GM18951 (cell line): ENCODE data around the gene EVL.

Experiments
- POLR2A ChIP-seq: IDR thresholded peaks from 4 replicates; pipeline ENCODE4 v1.6.1; 2011; ENCODE audit warnings: mild to moderate bottlenecking; ENCODE audit not compliant: insufficient read length, insufficient read depth; ENCODE audit errors: extremely low read depth
- in situ Hi-C: fragments of 300-500 bp; cut with MboI; formaldehyde crosslinking; loops from one replicate; pipeline ENCODE4 v1.12.0; 2022; ENCODE audit warnings: low sequenced_read_pairs, mixed read lengths, inconsistent platforms; ENCODE audit not compliant: unreplicated experiment

Gene EVL

GRCh38 chr14:100105357-100106169 lies 40.3 kb downstream of the EVL start:
- in situ Hi-C loops, result loop anchor here (25.0 kb wide), 1 partner anchor 118 kb away; no protein-coding TSS in a partner anchor
- TF ChIP-seq POLR2A, result no peak

GRCh38 chr14:100106250-100107112 lies 41.3 kb downstream of the EVL start:
- no peak for TF ChIP-seq POLR2A
- in situ Hi-C loops, result loop anchor here (25.0 kb wide), 1 partner anchor 119 kb away; no protein-coding TSS in a partner anchor

DNA sequence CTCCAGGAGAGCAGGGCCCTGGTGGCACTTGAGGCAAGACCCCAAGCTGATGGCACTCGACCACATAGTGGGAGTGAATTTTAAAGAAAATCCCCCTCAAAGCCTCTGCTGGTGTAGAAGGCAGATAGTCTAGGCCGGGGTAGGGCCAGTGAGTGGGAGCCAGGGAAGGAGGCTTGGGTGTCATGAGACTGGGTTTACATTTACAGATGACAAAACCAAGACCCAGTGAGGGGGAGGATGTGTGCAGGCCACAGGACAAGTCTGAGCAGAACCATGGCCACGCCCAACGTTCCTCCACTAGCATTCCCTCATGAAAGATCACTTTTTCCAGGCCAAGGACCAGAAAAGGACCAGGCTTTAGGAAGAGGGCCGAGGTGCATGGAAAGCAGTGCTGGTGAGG lies 42.0 kb downstream of the EVL start:
- no peak for TF ChIP-seq POLR2A
- in situ Hi-C loops, result loop anchor here (25.0 kb wide), 1 partner anchor 120 kb away; no protein-coding TSS in a partner anchor

GRCh38 chr14:100108042-100108825 lies 43.0 kb downstream of the EVL start:
- no peak for TF ChIP-seq POLR2A
- in situ Hi-C loops, result loop anchor here (25.0 kb wide), 1 partner anchor 121 kb away; no protein-coding TSS in a partner anchor

GRCh38 chr14:100108840-100109593 lies 43.8 kb downstream of the EVL start:
- in situ Hi-C loops, result loop anchor here (25.0 kb wide), 1 partner anchor 122 kb away; no protein-coding TSS in a partner anchor
- TF ChIP-seq POLR2A, result no peak

GRCh38 chr14:100109594-100109955 lies 44.4 kb downstream of the EVL start:
- in situ Hi-C loops, result loop anchor here (25.0 kb wide), 1 partner anchor 122 kb away; no protein-coding TSS in a partner anchor
- TF ChIP-seq POLR2A, result no peak

DNA sequence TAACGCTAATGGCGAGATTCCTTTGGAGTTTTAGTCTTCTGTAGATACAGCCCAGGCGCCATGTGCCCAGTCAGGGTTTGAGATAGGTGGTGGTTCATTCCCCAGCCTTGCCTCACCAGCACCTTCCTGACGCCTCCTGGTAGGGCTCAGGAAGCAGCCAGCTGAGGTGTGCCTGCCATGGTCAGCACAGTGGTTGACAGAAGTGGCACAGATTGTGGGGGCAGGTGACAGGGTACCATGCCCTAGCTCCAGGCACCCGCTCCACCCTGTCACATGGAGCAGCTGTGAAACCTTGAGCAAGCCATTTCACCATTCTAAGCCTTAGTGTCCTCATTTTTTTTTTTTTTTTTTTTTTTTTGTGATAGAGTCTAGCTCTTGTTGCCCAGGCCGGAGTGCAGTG lies 45.6 kb downstream of the EVL start:
- in situ Hi-C loops, result loop anchor here (25.0 kb wide), 1 partner anchor 124 kb away; no protein-coding TSS in a partner anchor
- no peak for TF ChIP-seq POLR2A

DNA sequence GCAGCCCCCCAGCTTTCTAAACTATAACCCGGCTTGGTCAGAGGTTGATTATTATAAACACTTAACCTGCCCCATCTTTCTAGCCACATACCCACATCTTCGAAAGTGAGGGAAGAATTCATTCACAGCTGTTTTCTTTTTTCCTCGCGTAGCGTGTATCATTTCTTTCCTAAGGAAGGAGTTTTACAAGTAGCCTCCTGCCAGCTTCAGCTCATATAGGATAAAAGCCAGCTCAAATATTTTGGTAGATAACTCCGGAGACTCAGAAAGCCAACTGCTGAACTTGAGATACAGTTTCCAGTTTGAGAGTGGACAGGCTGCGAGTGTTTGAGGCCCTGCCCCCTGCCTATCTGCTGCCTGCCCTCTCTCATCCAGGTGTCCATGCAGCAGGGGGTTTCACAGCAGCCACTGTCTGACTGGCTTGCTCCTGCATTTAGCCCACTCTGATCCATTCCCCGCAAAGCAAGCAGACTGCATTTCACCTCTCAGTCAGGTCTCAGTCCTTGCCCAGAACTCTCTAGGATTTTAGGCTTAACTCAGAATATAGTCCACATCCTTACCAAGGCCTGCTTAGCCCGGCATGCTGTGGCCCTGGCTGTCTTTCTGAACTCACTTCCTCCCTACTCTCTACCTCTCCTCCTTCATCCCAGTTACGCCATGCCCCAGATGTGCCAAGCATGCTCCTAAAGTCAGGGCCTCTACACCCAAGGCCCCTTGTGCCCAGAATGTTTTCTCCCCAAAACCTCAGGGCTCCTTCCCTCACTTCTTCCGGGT lies 46.9 kb downstream of the EVL start:
- in situ Hi-C loops, result loop anchor here (25.0 kb wide), 1 partner anchor 125 kb away; no protein-coding TSS in a partner anchor

DNA sequence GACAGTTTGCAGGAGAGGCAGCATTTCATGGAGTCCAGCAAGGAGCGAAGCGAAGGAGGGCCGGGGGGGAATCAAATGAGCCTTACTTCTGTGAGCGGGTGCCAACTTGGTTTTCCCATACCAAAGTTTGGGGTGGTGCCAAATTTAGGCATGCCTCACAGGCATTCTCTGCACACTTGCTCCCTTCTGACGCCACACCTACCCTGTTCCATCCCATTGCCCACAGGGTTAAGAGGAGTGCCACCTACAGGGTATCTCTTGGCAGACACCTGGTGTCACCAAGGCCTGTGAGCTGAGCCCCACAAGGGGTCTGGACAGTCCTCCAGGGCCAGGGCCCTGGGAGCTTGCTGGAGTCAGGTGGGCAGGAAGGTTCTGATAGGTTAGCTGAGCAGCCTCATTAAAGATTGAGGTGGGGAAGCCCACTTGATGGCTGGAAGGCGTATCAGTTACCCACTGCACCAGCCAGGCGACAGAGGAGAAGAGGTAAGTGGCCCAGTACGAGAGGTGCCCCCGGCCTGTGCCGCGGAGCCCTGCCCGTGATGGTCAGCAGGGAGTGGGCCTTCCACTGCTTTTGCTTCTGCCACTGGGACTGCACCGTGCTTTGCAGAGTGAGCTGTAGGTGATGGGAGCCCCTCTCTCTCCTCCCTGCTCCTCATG lies 49.0 kb downstream of the EVL start:
- in situ Hi-C loops, result loop anchor here (25.0 kb wide), 1 partner anchor 127 kb away; no protein-coding TSS in a partner anchor

More for the DNA sequence above, 46.9 kb downstream of the EVL start:
- TF ChIP-seq POLR2A, result no peak

DNA sequence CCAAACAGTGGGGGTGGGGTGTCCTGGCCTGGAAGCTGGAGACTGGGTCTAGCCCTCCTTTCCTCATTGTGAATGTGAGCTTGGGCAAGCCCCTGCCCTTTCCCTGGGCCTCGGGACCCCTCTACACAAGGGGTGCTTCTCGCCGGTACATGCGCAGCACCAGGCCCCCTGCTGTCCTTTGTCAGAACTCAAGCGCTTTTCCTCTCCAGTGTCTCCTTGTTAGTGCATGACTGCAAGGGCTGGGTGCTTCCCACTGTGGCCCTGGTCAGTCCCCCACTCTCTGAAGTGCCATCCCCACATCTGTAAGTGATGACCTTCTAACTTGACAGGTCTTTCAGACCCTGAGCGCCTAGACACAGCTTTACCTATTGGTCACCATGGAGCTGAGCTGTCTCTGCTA lies 50.0 kb downstream of the EVL start:
- in situ Hi-C loops, result loop anchor here (25.0 kb wide), 1 partner anchor 128 kb away; no protein-coding TSS in a partner anchor
- no peak for TF ChIP-seq POLR2A

More for the DNA sequence above, 49.0 kb downstream of the EVL start:
- no peak for TF ChIP-seq POLR2A

- in situ Hi-C loops, result loop anchor here (25.0 kb wide), 1 partner anchor 128 kb away; no protein-coding TSS in a partner anchor
- no peak for TF ChIP-seq POLR2A
Measured at GRCh38 chr14:100115726-100116125, 50.5 kb downstream of the EVL start.

DNA sequence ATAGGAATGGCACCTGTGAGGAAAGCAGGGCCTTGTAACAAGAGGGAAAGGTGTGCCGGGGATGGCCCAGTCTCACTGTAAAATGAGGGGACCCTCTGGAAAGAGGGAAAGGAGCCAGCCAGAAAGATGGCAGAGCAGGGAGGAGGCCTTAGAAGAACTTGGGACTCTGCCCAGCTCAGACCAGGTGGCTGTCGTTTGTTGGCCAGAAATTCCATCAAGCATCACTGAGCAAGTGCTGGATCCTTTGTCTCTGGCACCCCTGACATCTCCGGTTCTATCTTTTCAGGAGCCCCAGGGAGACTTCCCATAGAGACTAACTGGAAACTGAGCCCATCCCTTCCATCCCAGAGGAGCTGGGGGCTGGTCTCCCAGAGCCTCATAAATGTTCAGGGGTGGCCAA lies 50.9 kb downstream of the EVL start:
- TF ChIP-seq POLR2A, result no peak
- in situ Hi-C loops, result loop anchor here (25.0 kb wide), 1 partner anchor 129 kb away; no protein-coding TSS in a partner anchor
